GM18499 (cell line): ENCODE data around the gene DNM3.

Source experiments
- ATAC-seq: cut with Tn5 transposase; IDR thresholded peaks from one replicate; pipeline ENCODE4 v1.9.1; 2021; ENCODE audit warnings: moderate number of reproducible peaks; ENCODE audit not compliant: insufficient read depth, unreplicated experiment

Gene DNM3

DNA sequence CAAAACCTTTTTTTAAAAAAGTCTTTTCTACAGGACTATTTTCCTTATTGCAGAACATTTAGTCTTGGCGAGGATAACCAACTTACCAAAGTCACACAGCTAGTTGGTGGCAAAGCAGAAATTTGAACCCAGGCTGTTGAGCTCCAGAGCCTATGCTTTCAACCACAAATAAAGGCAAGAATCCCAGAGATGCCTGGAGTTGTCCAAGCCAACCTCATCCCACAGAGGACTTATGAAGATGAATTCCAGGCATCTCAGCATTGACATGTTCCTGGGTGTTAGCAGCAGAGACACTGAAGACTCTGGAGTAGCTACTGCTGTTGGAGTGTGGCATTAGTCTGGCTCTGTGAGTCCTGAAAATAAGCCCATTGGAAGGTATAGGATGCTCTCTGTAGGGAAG lies 291.5 kb downstream of the DNM3 start:
- ATAC-seq = no peak

- no peak for ATAC-seq
Observed at GRCh38 chr1:172134087-172134731, 292.9 kb downstream of the DNM3 start.

GRCh38 chr1:172135076-172135672 lies 293.9 kb downstream of the DNM3 start:
- no peak for ATAC-seq

DNA sequence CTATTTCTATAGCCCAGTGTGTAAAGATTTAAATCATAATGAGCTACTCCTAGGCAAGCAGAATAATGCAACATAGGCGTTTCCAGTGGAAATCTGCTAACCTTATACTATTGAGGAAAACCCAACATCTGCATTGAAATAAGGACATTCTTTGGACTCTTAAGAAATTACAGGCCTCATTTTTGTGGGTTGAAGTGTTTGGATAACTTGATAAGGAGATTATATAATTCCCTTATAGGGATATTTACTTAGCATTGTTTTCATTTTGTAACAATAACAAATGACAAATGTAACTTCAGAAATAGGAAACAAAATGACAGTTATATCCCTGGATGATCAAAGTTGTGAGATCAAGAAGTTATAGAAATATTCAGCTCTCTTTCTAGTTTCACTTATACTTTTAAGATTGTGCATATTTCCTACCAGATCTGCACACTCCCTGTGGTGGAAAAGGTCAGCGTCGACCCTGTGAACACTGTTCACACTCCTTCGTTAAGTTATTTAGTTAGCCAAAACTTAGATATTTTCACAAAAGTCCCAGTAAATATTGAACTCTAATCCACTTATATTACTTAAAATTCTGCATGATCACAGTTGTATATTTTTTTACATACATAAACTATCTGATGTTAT lies 294.8 kb downstream of the DNM3 start:
- no peak for ATAC-seq

- no peak for ATAC-seq
Observed at GRCh38 chr1:172136925-172137324, 295.6 kb downstream of the DNM3 start.

- no peak for ATAC-seq
Observed at GRCh38 chr1:172137703-172138454, 296.6 kb downstream of the DNM3 start.

GRCh38 chr1:172138634-172139033 lies 297.3 kb downstream of the DNM3 start:
- no peak for ATAC-seq

GRCh38 chr1:172139196-172139595 lies 297.9 kb downstream of the DNM3 start:
- ATAC-seq = no peak

- no peak for ATAC-seq
Observed at GRCh38 chr1:172140072-172140471, 298.8 kb downstream of the DNM3 start.

GRCh38 chr1:172140591-172140990 lies 299.3 kb downstream of the DNM3 start:
- no peak for ATAC-seq

DNA sequence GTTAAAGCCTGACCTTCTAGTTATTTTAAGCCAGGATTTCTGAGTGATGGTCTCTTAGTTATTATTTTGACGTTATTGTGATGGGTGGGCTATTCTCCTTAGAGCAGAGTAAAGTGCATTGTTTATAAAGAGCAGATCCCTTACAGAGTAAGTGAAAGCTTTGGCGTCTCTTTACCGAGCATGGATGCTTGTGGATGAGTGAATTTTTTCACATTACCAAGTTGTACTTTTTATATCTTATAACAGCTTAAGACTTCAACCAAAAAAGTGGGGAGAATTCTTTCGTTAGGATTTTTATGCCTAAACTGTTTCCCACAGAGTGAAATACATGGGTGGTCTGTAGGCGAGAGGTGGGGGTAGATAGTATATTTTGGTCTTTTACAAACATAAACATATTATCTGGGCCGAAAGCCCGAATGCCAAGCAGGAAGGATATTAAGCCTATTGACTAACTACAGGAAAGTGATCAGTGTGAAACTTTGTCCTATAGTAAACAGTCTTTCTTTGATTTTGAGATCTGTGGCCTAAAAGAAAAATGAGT lies 300.1 kb downstream of the DNM3 start:
- no peak for ATAC-seq

- ATAC-seq = no peak
Observed at GRCh38 chr1:172142324-172142723, 301.0 kb downstream of the DNM3 start.

DNA sequence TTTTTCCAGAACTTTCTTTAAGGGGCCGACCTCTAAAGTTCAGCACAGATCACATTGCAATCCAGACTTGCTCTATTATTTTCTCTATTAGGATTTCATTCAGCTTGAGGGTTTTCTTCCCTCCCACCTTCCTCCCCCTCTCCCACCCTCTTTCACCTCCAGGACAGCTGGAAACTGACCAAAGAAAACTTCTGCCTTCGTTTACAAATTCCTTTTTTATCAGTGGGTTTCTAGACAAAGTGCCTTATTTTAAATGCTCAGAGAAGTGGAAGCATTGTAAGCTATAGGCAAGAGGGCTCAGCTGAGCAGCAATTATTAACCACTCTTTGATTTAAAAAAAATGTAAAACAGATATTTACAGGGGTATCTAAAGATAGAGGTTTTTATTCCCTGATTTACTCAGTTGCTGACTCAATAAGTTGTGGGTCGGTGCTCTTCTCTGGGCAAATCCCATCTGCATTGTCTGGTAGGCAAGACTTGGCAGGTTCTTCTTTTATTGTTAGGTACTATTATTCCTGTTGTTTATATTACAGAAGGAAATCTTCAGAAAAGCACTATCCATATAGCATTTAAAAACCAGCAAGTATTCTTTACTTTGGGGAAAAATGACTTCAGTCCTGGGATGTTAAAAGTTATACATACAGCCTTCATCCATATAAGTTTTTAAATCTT lies 302.2 kb downstream of the DNM3 start:
- ATAC-seq = no peak

DNA sequence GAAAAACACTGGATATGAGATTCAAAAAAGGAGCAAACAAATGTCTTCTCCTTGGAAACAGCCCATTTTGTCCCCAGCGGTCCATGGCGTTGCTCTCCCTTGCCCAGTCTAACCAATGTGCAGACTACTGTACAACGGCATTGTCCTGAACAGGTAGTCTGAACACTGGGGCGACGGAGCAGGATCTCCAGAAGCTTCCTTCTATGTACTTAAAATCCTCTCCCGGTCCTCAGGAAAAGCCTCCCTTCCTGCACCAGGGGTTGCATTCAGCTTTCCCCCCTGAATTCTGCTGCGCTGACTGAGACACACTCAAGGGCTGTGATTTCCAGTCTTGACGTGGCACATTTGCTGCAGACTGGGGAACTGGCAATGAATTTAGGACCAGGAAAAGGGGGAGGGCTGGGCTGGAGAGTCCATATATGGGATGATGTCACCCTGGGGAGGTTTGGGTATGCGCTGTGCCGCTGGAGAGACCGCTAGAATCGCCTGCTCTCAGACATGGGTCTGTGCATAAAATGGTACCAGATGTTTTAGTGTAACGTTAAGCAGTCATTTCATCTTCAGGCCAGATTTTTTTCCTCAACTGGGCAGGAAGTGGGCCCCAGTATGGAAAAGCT lies 303.3 kb downstream of the DNM3 start:
- no peak for ATAC-seq

GRCh38 chr1:172145231-172145651 lies 303.9 kb downstream of the DNM3 start:
- ATAC-seq = no peak

DNA sequence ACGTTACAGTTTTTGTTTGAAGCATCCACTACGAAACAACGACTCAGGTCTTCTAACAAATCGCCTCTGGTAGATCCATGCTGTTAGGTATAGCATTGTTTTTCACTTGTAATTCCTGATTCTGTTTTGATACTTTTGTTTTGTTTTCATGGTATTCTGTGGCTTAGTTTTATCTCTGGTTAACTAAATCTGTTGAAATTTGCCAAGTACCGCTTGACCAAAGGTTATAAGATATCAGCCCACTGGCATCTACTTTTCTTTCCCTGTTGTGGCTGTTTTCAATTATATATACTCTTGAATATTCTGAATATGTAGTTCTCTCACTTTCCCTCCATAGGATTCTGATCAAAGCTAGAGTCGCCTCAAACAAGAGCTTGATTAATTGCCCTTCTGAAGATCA lies 304.4 kb downstream of the DNM3 start:
- no peak for ATAC-seq

DNA sequence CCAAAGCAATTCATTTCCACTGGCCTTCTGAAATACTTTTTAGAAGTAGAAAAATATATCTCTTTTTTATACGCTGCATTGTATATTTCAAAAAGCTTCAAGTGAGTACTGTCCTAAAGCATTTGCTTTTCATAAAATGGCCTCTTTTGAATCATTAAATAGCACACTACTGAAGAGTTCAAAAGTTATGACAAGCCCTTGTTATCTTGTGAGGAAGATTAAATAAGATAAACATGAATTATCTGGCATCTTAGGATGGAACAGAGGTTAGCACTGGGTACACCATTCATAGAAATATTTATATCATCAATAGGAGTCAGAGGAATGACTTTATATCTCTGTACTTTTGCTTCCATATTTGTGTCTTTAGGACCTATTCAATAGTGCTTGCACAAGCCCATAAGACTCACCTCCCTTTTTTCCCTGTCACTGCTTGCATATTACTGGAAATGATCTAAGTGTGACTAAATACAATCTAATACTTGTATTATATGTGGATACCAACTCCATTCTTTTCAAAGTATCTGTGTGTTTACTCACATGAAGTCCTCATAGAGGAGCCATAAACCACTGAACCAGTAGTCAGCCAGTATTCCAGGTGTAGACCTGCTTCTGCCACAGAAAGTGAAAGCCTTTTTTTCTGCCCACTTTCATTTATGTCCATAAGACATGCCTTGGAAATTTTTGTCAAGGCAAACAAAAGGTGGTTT lies 305.0 kb downstream of the DNM3 start:
- ATAC-seq = no peak

- no peak for ATAC-seq
Observed at GRCh38 chr1:172147541-172147940, 306.2 kb downstream of the DNM3 start.

- no peak for ATAC-seq
Observed at GRCh38 chr1:172148213-172148612, 306.9 kb downstream of the DNM3 start.
